ENCODE results near the gene ETS2.

ETS2 gene

GRCh38 chr21:38821959-38822682, 16.4 kb downstream of the ETS2 start:
- Histone ChIP-seq H4K20me1 (ENCODE audit: insufficient read depth, low read length) (no peaks in the 10 kb centered on the region), H3K4me3 (ENCODE audit: low read length) (no peak overlapping the region), H2AFZ (ENCODE audit: low read depth, low read length) (no peak overlapping the region), H3K27ac (ENCODE audit: low read length) (no peak overlapping the region), H3K4me1 (ENCODE audit: low read length) (no peaks in the 10 kb centered on the region), H3K36me3 (replicated peaks; ENCODE audit: low read depth, low read length) (peaks cover 73% of the 10 kb centered on the region), H3K9ac (ENCODE audit: low read length) (no peak overlapping the region), H3K9me3 (ENCODE audit: insufficient read depth, low read length) (0 out of 2 replicates have a peak, but pooled peaks cover 5% of the 10 kb centered on the region), H3K79me2 (ENCODE audit: low read length) (no peaks in the 10 kb centered on the region), H3K4me2 (ENCODE audit: low read length) (no peak overlapping the region), H3K27me3 (ENCODE audit: low read depth, low read length) (no peaks in the 10 kb centered on the region)
- TF ChIP-seq EZH2phosphoT487 (IDR thresholded peaks at IDR 0.05; ENCODE audit: low read depth) (no peak), CTCF (IDR thresholded peaks at IDR 0.05; ENCODE audit: low read depth, low read length) (no peak)

DNA sequence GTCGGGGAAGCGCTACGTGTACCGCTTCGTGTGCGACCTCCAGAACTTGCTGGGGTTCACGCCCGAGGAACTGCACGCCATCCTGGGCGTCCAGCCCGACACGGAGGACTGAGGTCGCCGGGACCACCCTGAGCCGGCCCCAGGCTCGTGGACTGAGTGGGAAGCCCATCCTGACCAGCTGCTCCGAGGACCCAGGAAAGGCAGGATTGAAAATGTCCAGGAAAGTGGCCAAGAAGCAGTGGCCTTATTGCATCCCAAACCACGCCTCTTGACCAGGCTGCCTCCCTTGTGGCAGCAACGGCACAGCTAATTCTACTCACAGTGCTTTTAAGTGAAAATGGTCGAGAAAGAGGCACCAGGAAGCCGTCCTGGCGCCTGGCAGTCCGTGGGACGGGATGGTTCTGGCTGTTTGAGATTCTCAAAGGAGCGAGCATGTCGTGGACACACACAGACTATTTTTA, 17.1 kb downstream of the ETS2 start:
- 0 out of 2 replicates have a peak, but pooled peaks cover 5% of the 10 kb centered on the region for H3K9me3 ChIP-seq (ENCODE audit: insufficient read depth, low read length)
- H2AFZ ChIP-seq (ENCODE audit: low read depth, low read length), result no peak overlapping the region
- H3K9ac ChIP-seq (ENCODE audit: low read length), result no peak overlapping the region
- no peaks in the 10 kb centered on the region for H3K79me2 ChIP-seq (ENCODE audit: low read length)
- H3K36me3 ChIP-seq (replicated peaks; ENCODE audit: low read depth, low read length), result peaks cover 67% of the 10 kb centered on the region
- no peak overlapping the region for H3K4me3 ChIP-seq (ENCODE audit: low read length)
- TF ChIP-seq EZH2phosphoT487 (IDR thresholded peaks at IDR 0.05; ENCODE audit: low read depth) (no peak), CTCF (IDR thresholded peaks at IDR 0.05; ENCODE audit: low read depth, low read length) (no peak)
- no peaks in the 10 kb centered on the region for H4K20me1 ChIP-seq (ENCODE audit: insufficient read depth, low read length)
- no peak overlapping the region for H3K4me2 ChIP-seq (ENCODE audit: low read length)
- H3K4me1 ChIP-seq (ENCODE audit: low read length), result no peaks in the 10 kb centered on the region
- no peaks in the 10 kb centered on the region for H3K27me3 ChIP-seq (ENCODE audit: low read depth, low read length)
- no peak overlapping the region for H3K27ac ChIP-seq (ENCODE audit: low read length)

DNA sequence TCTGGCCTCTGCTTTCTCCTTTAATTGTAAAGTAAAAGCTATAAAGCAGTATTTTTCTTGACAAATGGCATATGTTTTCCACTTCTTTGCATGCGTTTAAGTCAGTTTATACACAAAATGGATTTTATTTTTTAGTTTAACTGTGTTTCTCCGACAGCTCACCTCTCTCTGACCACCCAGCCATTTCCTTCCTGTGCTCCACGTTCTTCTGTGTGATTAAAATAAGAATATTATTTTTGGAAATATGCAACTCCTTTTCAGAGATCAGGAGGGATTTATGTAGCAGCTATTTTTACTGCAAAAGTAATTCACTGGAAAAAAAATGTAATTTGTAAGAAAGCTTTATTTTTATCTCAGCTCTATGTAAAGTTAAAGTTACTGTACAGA, 18.0 kb downstream of the ETS2 start:
- Histone ChIP-seq H3K9ac (ENCODE audit: low read length) (no peak overlapping the region), H3K27ac (ENCODE audit: low read length) (no peak overlapping the region), H3K4me2 (ENCODE audit: low read length) (no peak overlapping the region), H2AFZ (ENCODE audit: low read depth, low read length) (no peak overlapping the region), H3K36me3 (replicated peaks; ENCODE audit: low read depth, low read length) (peaks cover 58% of the 10 kb centered on the region), H3K79me2 (ENCODE audit: low read length) (no peaks in the 10 kb centered on the region), H4K20me1 (ENCODE audit: insufficient read depth, low read length) (no peaks in the 10 kb centered on the region), H3K4me1 (ENCODE audit: low read length) (no peaks in the 10 kb centered on the region), H3K9me3 (ENCODE audit: insufficient read depth, low read length) (0 out of 2 replicates have a peak, but pooled peaks cover 5% of the 10 kb centered on the region), H3K27me3 (ENCODE audit: low read depth, low read length) (no peaks in the 10 kb centered on the region), H3K4me3 (ENCODE audit: low read length) (no peak overlapping the region)
- TF ChIP-seq CTCF (IDR thresholded peaks at IDR 0.05; ENCODE audit: low read depth, low read length) (no peak), EZH2phosphoT487 (IDR thresholded peaks at IDR 0.05; ENCODE audit: low read depth) (no peak)

DNA sequence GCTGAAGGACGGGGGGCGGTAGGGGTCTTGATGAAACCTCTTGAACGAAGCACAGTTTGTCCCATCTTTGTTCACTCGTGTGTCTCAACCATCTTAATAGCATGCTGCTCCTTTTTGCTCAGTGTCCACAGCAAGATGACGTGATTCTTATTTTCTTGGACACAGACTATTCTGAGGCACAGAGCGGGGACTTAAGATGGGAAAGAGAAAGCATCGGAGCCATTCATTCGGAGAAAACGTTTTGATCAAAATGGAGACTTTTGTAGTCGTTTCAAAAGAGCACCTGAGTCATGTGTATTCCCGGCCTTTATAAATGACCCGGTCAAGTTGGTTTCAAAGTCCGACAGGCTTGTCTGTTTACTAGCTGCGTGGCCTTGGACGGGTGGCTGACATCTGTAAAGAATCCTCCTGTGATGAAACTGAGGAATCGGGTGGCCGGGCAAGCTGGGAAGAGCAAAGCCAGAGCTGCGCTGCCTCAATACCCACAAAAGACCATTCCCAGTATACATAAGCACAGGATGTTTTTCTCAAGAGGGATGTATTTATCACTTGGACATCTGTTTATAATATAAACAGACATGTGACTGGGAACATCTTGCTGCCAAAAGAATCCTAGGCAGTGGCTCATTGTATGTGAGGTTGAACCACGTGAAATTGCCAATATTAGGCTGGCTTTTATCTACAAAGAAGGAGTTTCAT, 18.5 kb downstream of the ETS2 start:
- peaks cover 52% of the 10 kb centered on the region for H3K36me3 ChIP-seq (replicated peaks; ENCODE audit: low read depth, low read length)
- no peaks in the 10 kb centered on the region for H4K20me1 ChIP-seq (ENCODE audit: insufficient read depth, low read length)
- H2AFZ ChIP-seq (ENCODE audit: low read depth, low read length), result no peak overlapping the region
- H3K27ac ChIP-seq (ENCODE audit: low read length), result no peak overlapping the region
- no peak for TF ChIP-seq CTCF (IDR thresholded peaks at IDR 0.05; ENCODE audit: low read depth, low read length)
- TF ChIP-seq EZH2phosphoT487 (IDR thresholded peaks at IDR 0.05; ENCODE audit: low read depth), result no peak
- no peaks in the 10 kb centered on the region for H3K79me2 ChIP-seq (ENCODE audit: low read length)
- no peak overlapping the region for H3K4me3 ChIP-seq (ENCODE audit: low read length)
- no peaks in the 10 kb centered on the region for H3K27me3 ChIP-seq (ENCODE audit: low read depth, low read length)
- H3K4me1 ChIP-seq (ENCODE audit: low read length), result no peaks in the 10 kb centered on the region
- no peak overlapping the region for H3K4me2 ChIP-seq (ENCODE audit: low read length)
- 0 out of 2 replicates have a peak, but pooled peaks cover 5% of the 10 kb centered on the region for H3K9me3 ChIP-seq (ENCODE audit: insufficient read depth, low read length)
- no peak overlapping the region for H3K9ac ChIP-seq (ENCODE audit: low read length)
